GM19193 (cell line): ENCODE data around the gene PERM1.

Experiments used
- POLR2A ChIP-seq: IDR thresholded peaks from 4 replicates; pipeline ENCODE4 v1.6.1; 2011; ENCODE audit not compliant: insufficient read depth, insufficient read length; ENCODE audit errors: extremely low read depth

PERM1 gene

GRCh38 chr1:981491-981954 lies 370 bp downstream of the PERM1 start:
- TF ChIP-seq POLR2A, result no peak

- TF ChIP-seq POLR2A, result no peak
Measured at GRCh38 chr1:980602-981395, 1.1 kb downstream of the PERM1 start.

- TF ChIP-seq POLR2A, result no peak
Measured at GRCh38 chr1:980137-980571, 1.7 kb downstream of the PERM1 start.

- TF ChIP-seq POLR2A, result no peak
Measured at GRCh38 chr1:979744-980072, 2.2 kb downstream of the PERM1 start.

- TF ChIP-seq POLR2A, result no peak
Measured at GRCh38 chr1:978835-979743, 2.8 kb downstream of the PERM1 start.

- no peak for TF ChIP-seq POLR2A
Measured at GRCh38 chr1:978069-978834, 3.6 kb downstream of the PERM1 start.

- TF ChIP-seq POLR2A, result no peak
Measured at GRCh38 chr1:975896-976683, 5.8 kb downstream of the PERM1 start.

- no peak for TF ChIP-seq POLR2A
Measured at GRCh38 chr1:975365-975764, 6.5 kb downstream of the PERM1 start.

GRCh38 chr1:974687-975328 lies 7.1 kb downstream of the PERM1 start:
- no peak for TF ChIP-seq POLR2A

GRCh38 chr1:974293-974640 lies 7.6 kb downstream of the PERM1 start:
- no peak for TF ChIP-seq POLR2A

- TF ChIP-seq POLR2A, result no peak
Measured at GRCh38 chr1:973459-974292, 8.2 kb downstream of the PERM1 start.

GRCh38 chr1:972726-973458 lies 9.0 kb downstream of the PERM1 start:
- TF ChIP-seq POLR2A, result no peak
